Cardiac fibroblast (primary cell): Measurements from ENCODE around the gene TVP23A.

ENCODE experiments used
- DNase-seq, 2 donors: peaks; one replicate each; pipeline versions ENCODE4 v3.0.0 to v3.0.0-alpha.2; 2010; ENCODE audit warnings: low read depth in 2 of 2
- H3K4me3 ChIP-seq, 2 donors: replicated peaks in 1 of 2; 1 replicate in 1 of 2; 2 replicates in 1 of 2; pipeline ENCODE4 v1.5.1; 2011; ENCODE audit warnings: low read depth in 2 of 2, low read length in 2 of 2, mild to moderate bottlenecking in 2 of 2, moderate library complexity in 1 of 2
- CTCF ChIP-seq: IDR thresholded peaks from one replicate; pipeline ENCODE4 v1.5.1; 2011; ENCODE audit warnings: low read depth, mild to moderate bottlenecking, low read length, inconsistent platforms

TVP23A gene

DNA sequence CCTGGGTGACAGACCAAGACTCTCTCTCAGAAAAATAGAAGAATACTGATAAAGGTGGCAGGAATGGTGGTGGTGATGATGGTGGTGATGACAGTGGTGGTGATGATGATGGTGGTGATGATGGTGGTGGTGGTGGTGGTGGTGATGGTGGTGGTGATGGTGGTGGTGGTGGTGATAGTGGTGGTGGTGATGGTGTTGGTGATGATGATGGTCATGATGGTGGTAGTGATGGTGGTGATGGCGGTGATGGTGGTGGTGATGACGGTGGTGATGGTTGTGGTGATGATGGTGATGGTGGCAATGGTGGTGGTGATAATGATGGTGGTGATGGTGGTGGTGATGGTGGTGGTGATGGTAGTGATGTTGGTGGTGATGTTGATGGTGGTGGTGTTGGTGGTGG is 40.4 kb upstream of the TVP23A start:
- no peak for DNase-seq
- no peak for TF ChIP-seq CTCF
- no peak overlapping the region for H3K4me3 ChIP-seq

DNA sequence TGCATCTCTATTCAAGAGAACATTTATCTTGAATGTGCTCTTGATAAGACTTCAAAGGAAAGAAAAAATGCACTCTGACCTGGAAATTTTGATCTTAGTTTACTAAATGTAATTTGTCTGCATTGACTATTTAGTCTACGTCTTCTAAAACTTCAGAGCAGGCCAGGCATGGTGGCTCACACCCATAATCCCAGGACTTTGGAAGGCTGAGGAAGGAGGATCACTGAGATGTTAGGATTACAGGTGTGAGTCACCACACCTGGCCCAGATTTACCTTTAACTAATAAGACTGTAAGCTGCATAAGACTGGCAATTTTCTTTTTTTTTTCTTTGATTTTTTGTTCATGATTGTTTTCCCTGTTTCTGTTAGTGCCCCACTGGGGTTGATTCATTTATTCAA is 39.6 kb upstream of the TVP23A start:
- no peak overlapping the region for H3K4me3 ChIP-seq
- no peak for DNase-seq
- TF ChIP-seq CTCF = no peak

- no peak overlapping the region for H3K4me3 ChIP-seq
- DNase-seq = no peak
- no peak for TF ChIP-seq CTCF
Observed at GRCh38 chr16:10856042-10856441, 37.4 kb upstream of the TVP23A start.

- H3K4me3 ChIP-seq = no peak overlapping the region
- no peak for DNase-seq
- TF ChIP-seq CTCF = no peak
Observed at GRCh38 chr16:10852948-10853347, 34.4 kb upstream of the TVP23A start.

GRCh38 chr16:10852286-10852685 is 33.7 kb upstream of the TVP23A start:
- H3K4me3 ChIP-seq = no peak overlapping the region
- no peak for DNase-seq
- TF ChIP-seq CTCF = no peak

DNA sequence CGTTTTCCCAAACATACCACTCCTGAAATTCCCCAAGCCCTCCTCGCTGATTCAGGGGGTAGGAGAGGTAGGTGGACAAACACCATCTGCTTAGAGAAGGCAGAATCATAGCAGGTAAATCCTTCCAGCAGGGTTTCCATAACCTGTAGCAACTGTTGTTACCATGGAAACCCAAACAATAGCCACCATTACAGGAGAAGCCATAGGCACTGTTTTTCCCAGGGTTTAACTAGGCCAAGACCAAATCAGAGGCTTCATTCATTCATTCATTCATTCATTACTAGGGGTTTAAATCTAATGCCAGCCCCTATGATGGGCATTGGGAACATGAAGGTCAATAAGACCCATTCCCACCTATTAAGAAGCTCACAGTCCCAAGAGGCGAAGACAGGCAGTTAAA is 32.9 kb upstream of the TVP23A start:
- no peak for DNase-seq
- H3K4me3 ChIP-seq = no peak overlapping the region
- TF ChIP-seq CTCF = no peak

DNA sequence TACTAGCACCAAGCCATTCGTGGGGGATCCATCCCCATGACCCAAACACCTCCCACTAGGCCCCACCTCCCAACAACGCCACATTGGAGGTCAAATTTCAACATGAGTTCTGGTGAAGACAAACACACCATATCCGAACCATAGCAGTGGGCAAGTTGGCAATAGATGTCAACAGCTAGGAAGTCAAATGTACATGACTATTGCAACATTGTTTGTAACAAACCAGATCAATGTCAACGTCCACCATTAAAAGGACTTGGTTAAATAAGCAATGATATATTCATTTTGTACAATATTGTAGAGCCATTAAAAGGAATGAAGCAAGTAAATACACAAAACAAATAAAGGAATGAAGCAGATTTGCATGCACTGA is 31.9 kb upstream of the TVP23A start:
- H3K4me3 ChIP-seq = no peak overlapping the region
- no peak for DNase-seq
- no peak for TF ChIP-seq CTCF
